ENCODE data around the gene FCER2.
"Not testable (repeated sequence)": the region's sequence is repeated elsewhere in the genome, so short reads cannot be mapped to it uniquely, and the experiment has no call there.

Gene FCER2

DNA sequence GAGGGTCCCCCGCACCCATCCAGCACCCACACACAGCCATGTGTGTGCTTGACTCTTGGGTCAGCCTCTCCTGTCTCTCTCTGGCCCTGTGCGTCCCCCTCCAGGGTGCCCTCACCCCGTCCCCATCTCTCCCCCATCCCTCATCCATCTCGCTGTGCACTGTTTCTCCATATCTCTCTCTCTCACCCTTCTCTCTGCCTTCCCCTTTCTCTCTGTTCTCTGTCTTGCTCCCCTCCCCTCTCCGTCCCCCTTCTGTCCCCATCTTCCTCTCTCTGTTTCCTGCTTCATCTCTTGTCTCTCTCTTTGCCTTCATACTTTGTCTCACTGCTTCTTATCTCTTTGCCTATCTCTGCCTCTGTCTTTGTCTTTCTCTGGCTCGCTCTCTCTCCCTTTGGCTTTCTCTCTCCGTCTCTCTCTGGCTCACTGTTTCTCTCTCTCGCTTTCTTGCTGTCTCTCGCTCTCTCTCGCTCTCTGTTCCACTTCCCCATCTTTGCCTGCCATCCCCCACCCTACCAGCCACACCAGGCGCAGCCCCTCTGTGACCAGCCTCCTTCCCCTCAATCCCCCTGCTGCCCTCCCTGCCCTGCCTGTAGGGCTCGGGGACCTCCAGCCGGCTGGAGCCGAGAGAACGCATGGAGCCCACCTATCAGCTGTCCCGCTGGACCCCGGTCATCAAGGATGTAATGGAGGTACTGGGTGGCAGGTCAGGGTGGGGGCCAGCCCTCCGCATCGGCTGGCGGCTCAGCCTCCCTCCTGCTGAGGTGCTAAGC, 56.1 kb downstream of the FCER2 start:
- H3K27ac ChIP-seq (ENCODE audit: low read depth, low read length): no peak overlapping the region
- no peak overlapping the region for H3K9ac ChIP-seq (ENCODE audit: low read depth, low read length)
- no peaks in the 10 kb centered on the region; the same call in 1 of the 2 replicates for H3K36me3 ChIP-seq (ENCODE audit: control insufficient read depth, insufficient read depth, low read length)

DNA sequence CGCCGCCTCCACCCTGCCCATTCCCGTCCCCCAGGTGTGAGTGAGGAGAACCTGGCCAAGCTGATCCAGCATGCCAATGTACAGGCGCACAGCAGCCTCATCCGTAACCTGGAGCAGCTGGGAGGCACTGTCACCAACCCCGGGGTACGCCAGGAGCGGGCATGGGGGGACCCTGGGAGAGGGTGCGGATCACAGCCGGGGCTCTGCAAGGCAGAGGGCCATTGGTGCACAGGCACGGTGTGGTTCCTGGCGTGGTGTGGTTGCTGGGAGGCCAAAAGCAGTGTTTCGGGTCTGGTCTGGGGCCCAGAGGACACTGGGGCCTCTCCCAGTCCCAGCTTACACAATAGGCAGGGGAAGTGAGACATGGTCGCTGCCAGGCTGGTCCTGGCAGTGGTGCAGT, 56.8 kb downstream of the FCER2 start:
- no peaks in the 10 kb centered on the region; the same call in 1 of the 2 replicates for H3K36me3 ChIP-seq (ENCODE audit: control insufficient read depth, insufficient read depth, low read length)
- H3K9me3 ChIP-seq (ENCODE audit: control insufficient read depth, insufficient read depth, low read length): no peaks in the 10 kb centered on the region
- no peak overlapping the region for H3K4me3 ChIP-seq (ENCODE audit: low read depth, low read length)
- H3K27me3 ChIP-seq (ENCODE audit: control insufficient read depth, insufficient read depth, low read length): no peaks in the 10 kb centered on the region
- no peaks in the 10 kb centered on the region for H3K4me1 ChIP-seq (ENCODE audit: control insufficient read depth, insufficient read depth, low read length)
- H3K9ac ChIP-seq (ENCODE audit: low read depth, low read length): no peak overlapping the region
- no peak overlapping the region for H3K27ac ChIP-seq (ENCODE audit: low read depth, low read length)

More for the DNA sequence above, 56.1 kb downstream of the FCER2 start:
- H3K4me3 ChIP-seq (ENCODE audit: low read depth, low read length): no peak overlapping the region
- no peaks in the 10 kb centered on the region for H3K4me1 ChIP-seq (ENCODE audit: control insufficient read depth, insufficient read depth, low read length)
- H3K9me3 ChIP-seq (ENCODE audit: control insufficient read depth, insufficient read depth, low read length): no peaks in the 10 kb centered on the region
- H3K27me3 ChIP-seq (ENCODE audit: control insufficient read depth, insufficient read depth, low read length): no peaks in the 10 kb centered on the region

DNA sequence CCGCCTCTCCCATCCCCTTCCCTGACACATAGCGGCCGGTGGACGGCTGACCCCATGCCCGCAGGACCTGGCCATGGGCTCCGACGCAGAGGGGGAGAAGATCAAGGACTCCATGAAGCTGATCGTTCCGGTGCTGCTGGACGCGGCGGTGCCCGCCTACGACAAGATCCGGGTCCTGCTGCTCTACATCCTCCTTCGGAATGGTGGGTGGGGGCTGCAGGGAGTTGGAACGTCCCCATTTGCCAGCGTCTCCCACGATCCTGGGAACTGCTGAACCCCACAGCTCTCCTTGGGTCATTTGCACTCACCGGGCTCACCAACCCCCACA, 57.4 kb downstream of the FCER2 start:
- Histone ChIP-seq H3K36me3 (ENCODE audit: control insufficient read depth, insufficient read depth, low read length) (peaks cover 3% of the 10 kb centered on the region), H3K4me3 (ENCODE audit: low read depth, low read length) (no peak overlapping the region), H3K9me3 (ENCODE audit: control insufficient read depth, insufficient read depth, low read length) (no peaks in the 10 kb centered on the region), H3K27me3 (ENCODE audit: control insufficient read depth, insufficient read depth, low read length) (no peaks in the 10 kb centered on the region), H3K4me1 (ENCODE audit: control insufficient read depth, insufficient read depth, low read length) (no peaks in the 10 kb centered on the region), H3K9ac (ENCODE audit: low read depth, low read length) (no peak overlapping the region), H3K27ac (ENCODE audit: low read depth, low read length) (no peak overlapping the region)

DNA sequence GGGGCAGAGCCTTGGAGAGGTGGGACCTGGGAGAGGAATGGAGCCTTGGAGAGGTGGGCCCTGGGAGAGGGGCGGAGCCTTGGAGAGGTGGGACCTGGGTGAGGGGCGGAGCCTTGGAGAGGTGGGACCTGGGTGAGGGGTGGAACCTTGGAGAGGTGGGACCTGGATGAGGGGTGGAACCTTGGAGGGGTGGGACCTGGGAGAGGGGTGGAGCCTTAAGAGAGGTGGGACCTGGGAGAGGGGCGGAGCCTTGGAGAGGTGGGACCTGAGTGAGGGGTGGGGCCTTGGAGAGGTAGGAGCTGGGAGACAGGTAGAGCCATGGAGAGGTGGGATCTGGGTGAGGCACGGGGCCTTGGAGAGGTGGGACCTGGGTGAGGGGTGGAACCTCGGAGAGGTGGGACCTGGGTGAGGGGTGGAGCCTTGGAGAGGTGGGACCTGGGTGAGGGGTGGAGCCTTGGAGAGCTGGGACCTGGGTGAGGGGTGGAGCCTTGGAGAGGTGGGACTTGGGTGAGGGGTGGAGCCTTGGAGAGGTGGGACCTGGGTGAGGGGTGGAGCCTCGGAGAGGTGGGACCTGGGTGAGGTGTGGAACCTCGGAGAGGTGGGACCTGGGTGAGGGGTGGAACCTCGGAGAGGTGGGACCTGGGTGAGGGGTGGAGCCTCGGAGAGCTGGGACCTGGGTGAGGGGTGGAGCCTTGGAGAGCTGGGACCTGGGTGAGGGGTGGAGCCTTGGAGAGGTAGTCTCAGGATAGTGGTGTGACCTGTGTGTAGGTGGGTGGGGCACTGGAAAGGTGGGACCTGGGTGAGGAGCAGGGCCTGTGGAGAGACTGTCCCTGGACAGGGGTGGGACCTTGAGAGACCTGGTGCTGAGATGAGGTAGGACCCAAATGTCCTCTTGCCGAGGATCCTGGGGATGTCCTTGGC, 58.0 kb downstream of the FCER2 start:
- H3K4me3 ChIP-seq (ENCODE audit: low read depth, low read length); H3K4me1 ChIP-seq (ENCODE audit: control insufficient read depth, insufficient read depth, low read length); H3K27ac ChIP-seq (ENCODE audit: low read depth, low read length); H3K36me3 ChIP-seq (ENCODE audit: control insufficient read depth, insufficient read depth, low read length); H3K9me3 ChIP-seq (ENCODE audit: control insufficient read depth, insufficient read depth, low read length); H3K9ac ChIP-seq (ENCODE audit: low read depth, low read length); H3K27me3 ChIP-seq (ENCODE audit: control insufficient read depth, insufficient read depth, low read length): not testable (repeated sequence)

DNA sequence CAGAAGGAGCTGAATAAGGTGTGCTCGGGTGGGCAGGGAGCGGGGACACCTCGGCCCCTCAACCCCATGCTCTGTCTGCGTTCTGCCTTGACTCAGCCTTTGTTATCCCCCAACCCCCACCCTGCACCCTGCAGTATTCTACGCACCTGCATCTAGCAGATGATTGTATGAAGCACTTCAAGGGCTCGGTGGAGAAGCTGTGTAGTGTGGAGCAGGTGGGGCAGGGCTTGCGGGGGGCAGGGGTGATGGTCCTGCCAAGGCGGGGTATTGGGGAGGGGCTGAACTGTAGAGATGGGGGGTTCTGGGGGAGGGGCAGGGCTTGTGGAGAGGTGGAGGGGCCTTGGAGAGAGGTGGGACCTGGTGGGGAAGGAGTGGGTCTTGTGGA, 58.9 kb downstream of the FCER2 start:
- H3K4me1 ChIP-seq (ENCODE audit: control insufficient read depth, insufficient read depth, low read length): no peaks in the 10 kb centered on the region
- H3K4me3 ChIP-seq (ENCODE audit: low read depth, low read length): no peak overlapping the region
- peaks cover 3% of the 10 kb centered on the region for H3K36me3 ChIP-seq (ENCODE audit: control insufficient read depth, insufficient read depth, low read length)
- no peak overlapping the region for H3K27ac ChIP-seq (ENCODE audit: low read depth, low read length)
- no peaks in the 10 kb centered on the region for H3K27me3 ChIP-seq (ENCODE audit: control insufficient read depth, insufficient read depth, low read length)
- no peaks in the 10 kb centered on the region for H3K9me3 ChIP-seq (ENCODE audit: control insufficient read depth, insufficient read depth, low read length)
- no peak overlapping the region for H3K9ac ChIP-seq (ENCODE audit: low read depth, low read length)

DNA sequence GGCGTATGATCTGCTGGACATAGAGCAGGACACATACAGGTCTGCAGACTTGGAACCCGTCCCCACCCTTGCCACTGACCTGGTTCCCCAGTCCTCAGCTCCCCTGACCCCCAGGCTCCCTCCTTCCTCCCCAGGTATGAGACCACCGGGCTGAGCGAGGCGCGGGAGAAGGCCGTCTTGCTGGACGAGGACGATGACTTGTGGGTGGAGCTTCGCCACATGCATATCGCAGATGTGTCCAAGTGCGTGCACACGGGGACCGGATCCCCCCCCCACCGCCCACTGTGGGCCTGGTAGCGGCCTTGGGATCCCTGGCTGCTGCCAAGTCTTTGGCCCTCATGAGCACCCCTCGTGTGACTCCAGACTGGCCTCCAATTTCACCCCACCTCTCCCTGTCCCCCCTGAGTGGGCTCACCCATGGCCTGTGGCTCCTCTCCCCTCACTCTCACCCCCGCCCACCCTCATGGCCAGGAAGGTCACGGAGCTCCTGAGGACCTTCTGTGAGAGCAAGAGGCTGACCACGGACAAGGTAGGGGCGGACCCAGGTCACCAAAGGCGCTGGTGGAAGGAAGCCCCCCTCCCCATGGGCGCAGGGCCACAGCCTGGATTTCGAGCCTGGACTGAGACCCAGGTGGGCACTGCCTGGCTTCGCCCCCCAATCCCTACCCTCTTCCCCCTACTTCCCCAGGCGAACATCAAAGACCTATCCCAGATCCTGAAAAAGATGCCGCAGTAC, 59.5 kb downstream of the FCER2 start:
- H3K36me3 ChIP-seq (ENCODE audit: control insufficient read depth, insufficient read depth, low read length): peaks cover 3% of the 10 kb centered on the region

DNA sequence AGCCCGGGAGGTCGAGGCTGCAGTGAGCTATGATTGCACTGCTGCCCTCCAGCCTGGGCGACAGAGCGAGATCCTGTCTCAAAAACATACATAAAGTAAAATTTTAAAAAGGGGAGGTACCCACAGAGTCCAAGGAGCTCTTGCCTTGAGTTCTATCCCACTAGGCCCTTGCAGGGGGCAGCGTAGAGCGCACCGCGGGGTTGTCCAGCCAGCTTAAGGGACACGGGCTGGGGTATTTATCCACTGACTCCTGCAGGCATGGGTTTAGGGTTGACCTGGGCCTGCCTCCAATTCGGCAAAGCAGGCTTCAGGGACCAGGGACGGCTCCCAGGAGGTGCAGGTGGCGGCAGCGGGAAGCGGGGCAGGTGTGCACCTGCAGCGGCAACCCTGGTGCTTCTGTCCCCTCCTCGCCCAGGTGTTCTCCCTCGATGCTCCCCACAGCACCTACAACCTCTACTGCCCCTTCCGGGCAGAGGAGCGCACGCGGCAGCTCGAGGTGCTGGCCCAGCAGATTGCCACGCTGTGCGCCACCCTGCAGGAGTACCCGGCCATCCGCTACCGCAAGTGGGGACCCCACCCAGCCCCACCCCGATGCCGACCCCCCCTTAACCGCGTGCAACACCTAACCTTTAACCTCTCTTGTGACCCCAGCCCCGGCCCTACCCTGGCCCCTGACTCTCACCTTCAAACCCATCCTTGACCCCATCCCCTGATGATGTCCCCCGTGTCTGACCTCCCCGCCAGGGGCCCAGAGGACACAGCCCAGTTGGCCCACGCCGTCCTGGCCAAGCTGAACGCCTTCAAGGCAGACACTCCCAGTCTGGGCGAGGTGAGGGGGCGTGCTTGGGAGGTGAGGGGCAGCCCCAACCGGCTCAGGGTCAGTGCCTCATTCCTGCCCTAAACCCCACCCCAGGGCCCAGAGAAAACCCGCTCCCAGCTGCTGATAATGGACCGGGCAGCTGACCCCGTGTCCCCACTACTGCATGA, 60.3 kb downstream of the FCER2 start:
- Histone ChIP-seq H3K4me1 (ENCODE audit: control insufficient read depth, insufficient read depth, low read length) (no peaks in the 10 kb centered on the region), H3K27me3 (ENCODE audit: control insufficient read depth, insufficient read depth, low read length) (peaks cover 1% of the 10 kb centered on the region), H3K4me3 (ENCODE audit: low read depth, low read length) (no peak overlapping the region), H3K9me3 (ENCODE audit: control insufficient read depth, insufficient read depth, low read length) (no peaks in the 10 kb centered on the region), H3K27ac (ENCODE audit: low read depth, low read length) (no peak overlapping the region), H3K9ac (ENCODE audit: low read depth, low read length) (no peak overlapping the region), H3K36me3 (ENCODE audit: control insufficient read depth, insufficient read depth, low read length) (peaks cover 3% of the 10 kb centered on the region)

More for the DNA sequence above, 59.5 kb downstream of the FCER2 start:
- H3K27me3 ChIP-seq (ENCODE audit: control insufficient read depth, insufficient read depth, low read length): no peaks in the 10 kb centered on the region
- H3K9ac ChIP-seq (ENCODE audit: low read depth, low read length): no peak overlapping the region
- no peak overlapping the region for H3K4me3 ChIP-seq (ENCODE audit: low read depth, low read length)
- no peaks in the 10 kb centered on the region for H3K9me3 ChIP-seq (ENCODE audit: control insufficient read depth, insufficient read depth, low read length)
- H3K27ac ChIP-seq (ENCODE audit: low read depth, low read length): no peak overlapping the region
- no peaks in the 10 kb centered on the region for H3K4me1 ChIP-seq (ENCODE audit: control insufficient read depth, insufficient read depth, low read length)

DNA sequence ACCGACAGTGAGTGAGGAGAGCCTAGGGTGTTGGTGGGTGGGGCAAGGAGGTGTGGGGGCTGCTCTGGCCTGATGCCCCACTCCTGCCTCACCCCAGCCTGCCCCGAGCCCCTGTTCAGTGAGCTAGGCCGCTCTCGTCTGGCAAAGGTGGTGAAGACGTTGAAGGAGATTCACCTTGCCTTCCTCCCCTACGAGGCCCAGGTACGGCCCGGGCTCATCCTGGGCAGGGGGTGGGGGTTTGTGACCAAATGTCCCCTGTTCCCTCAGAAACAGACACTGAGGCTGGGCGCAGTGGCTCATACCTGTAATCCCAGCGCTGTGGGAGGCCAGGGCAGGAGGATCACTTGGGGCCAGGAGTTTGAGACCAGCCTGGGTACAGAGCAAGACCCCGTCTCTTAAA, 61.1 kb downstream of the FCER2 start:
- H3K27me3 ChIP-seq (ENCODE audit: control insufficient read depth, insufficient read depth, low read length): peaks cover 9% of the 10 kb centered on the region
- no peak overlapping the region for H3K4me3 ChIP-seq (ENCODE audit: low read depth, low read length)
- no peaks in the 10 kb centered on the region for H3K9me3 ChIP-seq (ENCODE audit: control insufficient read depth, insufficient read depth, low read length)
- H3K36me3 ChIP-seq (ENCODE audit: control insufficient read depth, insufficient read depth, low read length): peaks cover 3% of the 10 kb centered on the region
- H3K27ac ChIP-seq (ENCODE audit: low read depth, low read length): no peak overlapping the region
- H3K4me1 ChIP-seq (ENCODE audit: control insufficient read depth, insufficient read depth, low read length): no peaks in the 10 kb centered on the region
- no peak overlapping the region for H3K9ac ChIP-seq (ENCODE audit: low read depth, low read length)

DNA sequence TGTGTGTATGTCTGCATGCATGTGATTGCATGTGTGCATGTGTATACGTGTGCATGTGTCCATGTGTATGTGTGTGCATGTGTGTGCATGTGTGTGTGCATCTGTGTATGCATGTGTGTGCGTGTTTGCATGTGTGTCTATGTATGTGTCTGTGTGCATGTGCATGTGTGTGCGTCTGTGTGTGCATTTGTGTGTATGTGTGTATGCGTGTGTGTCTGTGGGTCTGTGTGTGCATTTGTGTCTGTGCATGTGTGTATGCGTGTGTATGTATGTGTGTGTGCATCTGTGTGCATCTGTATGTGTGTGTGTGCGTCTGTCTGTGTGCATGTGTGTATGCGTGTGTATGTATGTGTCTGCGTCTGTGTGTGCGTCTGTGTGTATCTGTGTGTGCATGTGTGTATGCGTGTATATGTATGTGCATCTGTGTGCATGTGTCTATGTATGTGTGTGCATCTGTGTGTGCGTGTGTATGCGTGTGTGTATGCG, 62.0 kb downstream of the FCER2 start:
- Histone ChIP-seq H3K27ac (ENCODE audit: low read depth, low read length) (no peak overlapping the region), H3K4me1 (ENCODE audit: control insufficient read depth, insufficient read depth, low read length) (no peaks in the 10 kb centered on the region), H3K4me3 (ENCODE audit: low read depth, low read length) (no peak overlapping the region), H3K9me3 (ENCODE audit: control insufficient read depth, insufficient read depth, low read length) (no peaks in the 10 kb centered on the region), H3K27me3 (ENCODE audit: control insufficient read depth, insufficient read depth, low read length) (peaks cover 18% of the 10 kb centered on the region), H3K9ac (ENCODE audit: low read depth, low read length) (no peak overlapping the region), H3K36me3 (ENCODE audit: control insufficient read depth, insufficient read depth, low read length) (peaks cover 3% of the 10 kb centered on the region)

Data from HUES48 (cell line).